AG10803 (cell line): ENCODE measurements around the gene NTRK1.

Experiments used
- DNase-seq: peaks from one replicate; pipeline ENCODE4 v3.0.0; 2010; ENCODE audit warnings: low read depth
- H3K4me3 ChIP-seq: 2 replicates; pipeline ENCODE4 v1.5.1; 2011; ENCODE audit warnings: mild to moderate bottlenecking, low read length, control low read depth
- TF ChIP-seq, protein P1 (sequence below): conservative IDR thresholded peaks from 2 replicates; pipeline ENCODE4 v1.5.1; 2011; ENCODE audit warnings: mild to moderate bottlenecking, low read length, control low read depth, inconsistent platforms

The NTRK1 gene

GRCh38 chr1:156842618-156843300, 17.9 kb upstream of the NTRK1 start:
- TF ChIP-seq, protein P1, sequence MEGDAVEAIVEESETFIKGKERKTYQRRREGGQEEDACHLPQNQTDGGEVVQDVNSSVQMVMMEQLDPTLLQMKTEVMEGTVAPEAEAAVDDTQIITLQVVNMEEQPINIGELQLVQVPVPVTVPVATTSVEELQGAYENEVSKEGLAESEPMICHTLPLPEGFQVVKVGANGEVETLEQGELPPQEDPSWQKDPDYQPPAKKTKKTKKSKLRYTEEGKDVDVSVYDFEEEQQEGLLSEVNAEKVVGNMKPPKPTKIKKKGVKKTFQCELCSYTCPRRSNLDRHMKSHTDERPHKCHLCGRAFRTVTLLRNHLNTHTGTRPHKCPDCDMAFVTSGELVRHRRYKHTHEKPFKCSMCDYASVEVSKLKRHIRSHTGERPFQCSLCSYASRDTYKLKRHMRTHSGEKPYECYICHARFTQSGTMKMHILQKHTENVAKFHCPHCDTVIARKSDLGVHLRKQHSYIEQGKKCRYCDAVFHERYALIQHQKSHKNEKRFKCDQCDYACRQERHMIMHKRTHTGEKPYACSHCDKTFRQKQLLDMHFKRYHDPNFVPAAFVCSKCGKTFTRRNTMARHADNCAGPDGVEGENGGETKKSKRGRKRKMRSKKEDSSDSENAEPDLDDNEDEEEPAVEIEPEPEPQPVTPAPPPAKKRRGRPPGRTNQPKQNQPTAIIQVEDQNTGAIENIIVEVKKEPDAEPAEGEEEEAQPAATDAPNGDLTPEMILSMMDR, result no peak
- H3K4me3 ChIP-seq, result no peak overlapping the region
- no peak for DNase-seq

GRCh38 chr1:156844102-156844501, 16.6 kb upstream of the NTRK1 start:
- TF ChIP-seq, protein P1, result no peak
- no peak overlapping the region for H3K4me3 ChIP-seq
- DNase-seq, result no peak

GRCh38 chr1:156844638-156845037, 16.0 kb upstream of the NTRK1 start:
- no peak overlapping the region for H3K4me3 ChIP-seq
- TF ChIP-seq, protein P1, result no peak
- no peak for DNase-seq

GRCh38 chr1:156845055-156845952, 15.4 kb upstream of the NTRK1 start:
- TF ChIP-seq, protein P1, result no peak
- DNase-seq, result no peak
- no peak overlapping the region for H3K4me3 ChIP-seq

DNA sequence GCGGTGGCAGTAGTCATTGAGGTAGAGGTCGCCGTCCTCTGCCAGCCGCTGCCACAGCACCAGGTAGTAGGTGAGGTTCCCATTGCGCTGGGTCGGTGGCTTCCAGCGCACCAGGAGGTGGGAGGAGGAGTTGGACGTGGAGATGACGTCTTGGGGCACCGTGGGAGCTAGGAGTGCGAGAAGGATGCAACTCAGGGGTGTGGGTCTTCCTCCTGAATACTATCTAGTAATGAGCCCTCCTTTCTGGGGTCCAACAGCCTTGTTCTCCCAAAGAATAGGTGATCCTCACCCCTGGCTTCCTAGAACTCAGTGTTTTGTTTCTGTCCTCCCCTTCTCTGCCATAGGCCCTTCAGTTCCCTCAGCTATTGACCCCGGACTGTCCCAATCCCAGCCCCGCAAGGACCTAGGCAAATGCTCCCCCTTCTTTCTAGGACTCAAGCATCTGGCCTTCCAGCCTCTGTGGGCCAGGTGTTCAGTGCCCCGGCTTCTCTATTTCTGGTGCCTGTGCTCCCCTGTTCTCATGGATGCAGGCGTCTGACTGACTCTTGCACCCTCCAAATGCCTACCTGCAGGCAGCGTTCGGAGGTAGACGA, 14.6 kb upstream of the NTRK1 start:
- no peak for DNase-seq
- H3K4me3 ChIP-seq, result no peak overlapping the region
- TF ChIP-seq, protein P1, result no peak

DNA sequence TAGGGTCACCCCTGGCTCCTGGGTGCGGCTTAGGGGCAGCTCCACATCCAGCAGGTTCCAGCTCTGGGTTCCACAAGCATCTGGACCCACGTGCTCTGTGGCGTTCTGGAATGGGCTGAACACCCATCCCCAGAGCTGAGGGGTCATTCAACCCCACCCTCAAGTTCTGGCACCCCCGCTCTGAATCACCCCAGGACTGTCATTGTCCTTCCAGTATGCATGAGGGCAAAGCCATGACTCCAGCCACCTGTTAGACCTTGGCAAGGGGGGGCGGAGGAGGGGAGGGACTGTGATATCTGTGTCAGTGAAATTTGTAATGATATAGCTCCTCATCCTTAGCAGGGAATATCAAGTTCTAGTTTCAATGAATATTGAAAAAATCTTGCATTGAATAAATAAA, 14.0 kb upstream of the NTRK1 start:
- no peak overlapping the region for H3K4me3 ChIP-seq
- no peak for DNase-seq
- TF ChIP-seq, protein P1, result no peak
